HepG2 (cell line): ENCODE data around the gene WWC1. TPM values are rescaled to one million over a fixed set of nuclear protein-coding genes. Genes with fewer than 3 reads are reported as not detected.

Experiments used
- DPF2 ChIP-seq: sonication (generic); formaldehyde crosslinking; IDR thresholded peaks from 2 replicates; pipeline ENCODE4 v1.4.0; 2020; ENCODE audit warnings: mild to moderate bottlenecking, low read depth, missing genetic modification reagents, borderline replicate concordance
- HCFC1 ChIP-seq: fragments of 150-350 bp; IDR thresholded peaks from 2 replicates; pipeline ENCODE4 v1.6.1; 2014; ENCODE audit warnings: low read depth, low read length
- HNF4A ChIP-seq: sonication (generic); formaldehyde crosslinking; IDR thresholded peaks from 2 replicates; pipeline ENCODE4 v1.4.0; 2020; ENCODE audit warnings: missing genetic modification reagents
- IRX3 ChIP-seq: sonication (generic); formaldehyde crosslinking; IDR thresholded peaks from 2 replicates; pipeline ENCODE4 v1.8.1; 2023; ENCODE audit warnings: mild to moderate bottlenecking, low read depth, missing genetic modification reagents, borderline replicate concordance
- KDM2A ChIP-seq: sonication (generic); formaldehyde crosslinking; IDR thresholded peaks from 2 replicates; pipeline ENCODE4 v1.4.0; 2020; ENCODE audit warnings: low read depth, missing genetic modification reagents, borderline replicate concordance
- SALL2 ChIP-seq: sonication (generic); formaldehyde crosslinking; IDR thresholded peaks from 2 replicates; pipeline ENCODE4 v1.8.1; 2023; ENCODE audit warnings: mild to moderate bottlenecking, missing genetic modification reagents, inconsistent platforms
- TP53 ChIP-seq: sonication (generic); formaldehyde crosslinking; conservative IDR thresholded peaks from 2 replicates; pipeline ENCODE4 v1.4.0; 2020; ENCODE audit warnings: missing genetic modification reagents
- ZNF234 ChIP-seq: sonication (generic); formaldehyde crosslinking; conservative IDR thresholded peaks from 2 replicates; pipeline ENCODE4 v1.5.1; 2020; ENCODE audit warnings: mild to moderate bottlenecking, missing genetic modification reagents
- ZNF432 ChIP-seq: sonication (generic); formaldehyde crosslinking; IDR thresholded peaks from 2 replicates; pipeline ENCODE4 v1.5.0; 2020; ENCODE audit warnings: missing genetic modification reagents, mild to moderate bottlenecking, borderline replicate concordance
- ZNF768 ChIP-seq: sonication (generic); formaldehyde crosslinking; IDR thresholded peaks from 2 replicates; pipeline ENCODE4 v1.4.0; 2020; ENCODE audit warnings: missing genetic modification reagents
- ZNF891 ChIP-seq: sonication (generic); formaldehyde crosslinking; IDR thresholded peaks from 2 replicates; pipeline ENCODE4 v1.5.0; 2020; ENCODE audit warnings: mild to moderate bottlenecking, missing genetic modification reagents
- polyA plus RNA-seq, 8 experiments: library from polyadenylated mRNA; depleted of rRNA in 3 of 8; stranded (reverse) in 7 of 8; unstranded in 1 of 8; fragments of >200 nt; fragmentation: Illumina TruSeq in 4 of 8; extraction: Trizol in 4 of 8; gene quantifications; 2 replicates each; pipeline versions ENCODE4 v1.2.1 to v1.2.3, GENCODE V29; 2011 to 2016; ENCODE audit warnings: low read depth in 4 of 8, missing spikeins in 1 of 8, mixed read lengths in 1 of 8; ENCODE audit not compliant: insufficient read depth in 1 of 8
- total RNA-seq, 5 experiments: library from RNA; depleted of rRNA; stranded (reverse); fragments of >200 nt; fragmentation: Illumina TruSeq; extraction: Trizol; gene quantifications; 2 replicates each; pipeline ENCODE4 v1.2.3, GENCODE V29; 2016; ENCODE audit warnings: low read depth in 1 of 5
- TF ChIP-seq, protein P1 (sequence below), 2 experiments: sonication (generic) in 1 of 2; formaldehyde crosslinking in 1 of 2; IDR thresholded peaks; 2 replicates each; pipeline versions ENCODE4 v1.5.1 to v1.6.1; 2011 to 2020; ENCODE audit warnings: borderline replicate concordance in 1 of 2, low read depth in 1 of 2, low read length in 1 of 2, mild to moderate bottlenecking in 1 of 2, missing genetic modification reagents in 1 of 2, moderate library complexity in 1 of 2
- TF ChIP-seq, protein P2 (sequence below): sonication (generic); formaldehyde crosslinking; IDR thresholded peaks from 2 replicates; pipeline ENCODE4 v1.8.0; 2022; ENCODE audit warnings: mild to moderate bottlenecking, missing genetic modification reagents; ENCODE audit not compliant: insufficient replicate concordance
- TF ChIP-seq, protein P3 (sequence below): sonication (generic); formaldehyde crosslinking; conservative IDR thresholded peaks from 2 replicates; pipeline ENCODE4 v1.8.0; 2022; ENCODE audit warnings: low read depth, missing genetic modification reagents
- TF ChIP-seq, protein P4 (sequence below): sonication (generic); formaldehyde crosslinking; IDR thresholded peaks from 2 replicates; pipeline ENCODE4 v1.9.0; 2021; ENCODE audit warnings: missing genetic modification reagents, mild to moderate bottlenecking, borderline replicate concordance
- TF ChIP-seq, protein P5 (sequence below): sonication (generic); formaldehyde crosslinking; IDR thresholded peaks from 2 replicates; pipeline ENCODE4 v1.5.1; 2020; ENCODE audit warnings: missing genetic modification reagents, mild to moderate bottlenecking, borderline replicate concordance
- TF ChIP-seq, protein P6 (sequence below): IDR thresholded peaks from 2 replicates; pipeline ENCODE4 v1.6.1; 2012; ENCODE audit warnings: inconsistent platforms

Gene WWC1
- total and polyA plus RNA-seq, 2 of the 13 experiments (the other 11 are each of a cell fraction or from before 2014, with no cell fraction given), result 8.3 to 17.9 TPM

DNA sequence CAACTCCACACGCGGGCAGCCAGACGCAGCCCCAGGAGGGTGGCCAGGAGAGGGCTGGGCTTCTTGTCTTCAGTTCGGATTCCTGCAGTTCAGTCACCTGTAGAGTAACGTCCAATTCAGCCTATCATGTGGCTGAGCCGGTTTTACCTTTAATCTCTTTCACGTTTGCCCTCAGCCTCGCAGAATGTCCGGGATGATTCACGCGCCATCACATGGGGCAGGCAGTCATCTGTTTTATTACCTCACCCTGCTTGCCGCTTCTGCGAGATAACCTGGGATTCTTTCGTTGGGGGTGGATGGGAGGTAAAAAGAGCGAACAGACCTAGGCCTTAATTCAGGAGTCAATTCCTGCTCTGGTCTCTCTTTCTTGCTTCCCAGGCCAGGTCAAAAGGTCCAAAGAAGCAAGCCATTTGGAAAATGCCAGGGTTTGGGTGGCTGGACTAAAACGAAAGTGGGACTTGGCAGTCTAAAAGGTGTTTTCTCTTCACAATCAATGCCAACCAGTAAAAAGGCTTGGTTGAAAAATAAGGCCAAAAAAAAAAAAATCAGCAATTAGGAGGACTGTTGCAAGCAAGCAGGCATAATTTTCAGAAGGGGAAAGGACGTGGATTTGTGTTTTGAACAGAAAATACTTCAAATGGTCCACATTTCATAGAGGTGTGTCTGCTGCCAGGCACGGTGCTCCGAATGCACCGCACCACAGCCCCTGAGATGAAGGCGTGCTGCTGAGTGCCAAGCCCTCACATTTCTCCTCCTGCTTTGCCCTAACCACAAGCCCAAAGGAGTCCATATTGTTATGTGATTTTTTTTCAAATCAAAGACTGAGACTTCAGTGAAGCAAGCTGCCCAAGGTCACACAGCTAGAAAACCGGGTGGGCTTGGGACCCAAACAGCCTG lies 2.8 kb upstream of the WWC1 start (continued):
- TF ChIP-seq, protein P1, sequence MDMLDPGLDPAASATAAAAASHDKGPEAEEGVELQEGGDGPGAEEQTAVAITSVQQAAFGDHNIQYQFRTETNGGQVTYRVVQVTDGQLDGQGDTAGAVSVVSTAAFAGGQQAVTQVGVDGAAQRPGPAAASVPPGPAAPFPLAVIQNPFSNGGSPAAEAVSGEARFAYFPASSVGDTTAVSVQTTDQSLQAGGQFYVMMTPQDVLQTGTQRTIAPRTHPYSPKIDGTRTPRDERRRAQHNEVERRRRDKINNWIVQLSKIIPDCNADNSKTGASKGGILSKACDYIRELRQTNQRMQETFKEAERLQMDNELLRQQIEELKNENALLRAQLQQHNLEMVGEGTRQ (IDR thresholded peaks at IDR 0.05; ENCODE audit: low read depth, low read length), result peak; percentile 13; the same call in 1 of the 2 replicates
- TF ChIP-seq, protein P1 (CRISPR knock-in tag; IDR thresholded peaks at IDR 0.05; ENCODE audit: borderline replicate concordance), result 0 out of 2 replicates have a peak, but pooled peaks have one; percentile 28
- TF ChIP-seq, protein P2, sequence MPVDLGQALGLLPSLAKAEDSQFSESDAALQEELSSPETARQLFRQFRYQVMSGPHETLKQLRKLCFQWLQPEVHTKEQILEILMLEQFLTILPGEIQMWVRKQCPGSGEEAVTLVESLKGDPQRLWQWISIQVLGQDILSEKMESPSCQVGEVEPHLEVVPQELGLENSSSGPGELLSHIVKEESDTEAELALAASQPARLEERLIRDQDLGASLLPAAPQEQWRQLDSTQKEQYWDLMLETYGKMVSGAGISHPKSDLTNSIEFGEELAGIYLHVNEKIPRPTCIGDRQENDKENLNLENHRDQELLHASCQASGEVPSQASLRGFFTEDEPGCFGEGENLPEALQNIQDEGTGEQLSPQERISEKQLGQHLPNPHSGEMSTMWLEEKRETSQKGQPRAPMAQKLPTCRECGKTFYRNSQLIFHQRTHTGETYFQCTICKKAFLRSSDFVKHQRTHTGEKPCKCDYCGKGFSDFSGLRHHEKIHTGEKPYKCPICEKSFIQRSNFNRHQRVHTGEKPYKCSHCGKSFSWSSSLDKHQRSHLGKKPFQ, result no peak
- TF ChIP-seq ZNF768 (no peak), TP53 (CRISPR knock-in tag) (no peak), DPF2 (CRISPR knock-in tag) (no peak), ZNF234 (CRISPR knock-in tag) (no peak), ZNF432 (CRISPR knock-in tag) (no peak), ZNF891 (CRISPR knock-in tag) (0 out of 2 replicates have a peak, but pooled peaks have one; percentile 46), HCFC1 (no peak), IRX3 (CRISPR knock-in tag) (no peak), KDM2A (peak; percentile 69; the same call in 1 of the 2 replicates), HNF4A (CRISPR knock-in tag) (0 out of 2 replicates have a peak, but pooled peaks have one; percentile 13), SALL2 (CRISPR knock-in tag) (no peak)
- TF ChIP-seq, protein P3, sequence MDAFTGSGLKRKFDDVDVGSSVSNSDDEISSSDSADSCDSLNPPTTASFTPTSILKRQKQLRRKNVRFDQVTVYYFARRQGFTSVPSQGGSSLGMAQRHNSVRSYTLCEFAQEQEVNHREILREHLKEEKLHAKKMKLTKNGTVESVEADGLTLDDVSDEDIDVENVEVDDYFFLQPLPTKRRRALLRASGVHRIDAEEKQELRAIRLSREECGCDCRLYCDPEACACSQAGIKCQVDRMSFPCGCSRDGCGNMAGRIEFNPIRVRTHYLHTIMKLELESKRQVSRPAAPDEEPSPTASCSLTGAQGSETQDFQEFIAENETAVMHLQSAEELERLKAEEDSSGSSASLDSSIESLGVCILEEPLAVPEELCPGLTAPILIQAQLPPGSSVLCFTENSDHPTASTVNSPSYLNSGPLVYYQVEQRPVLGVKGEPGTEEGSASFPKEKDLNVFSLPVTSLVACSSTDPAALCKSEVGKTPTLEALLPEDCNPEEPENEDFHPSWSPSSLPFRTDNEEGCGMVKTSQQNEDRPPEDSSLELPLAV, result no peak
- TF ChIP-seq, protein P4, sequence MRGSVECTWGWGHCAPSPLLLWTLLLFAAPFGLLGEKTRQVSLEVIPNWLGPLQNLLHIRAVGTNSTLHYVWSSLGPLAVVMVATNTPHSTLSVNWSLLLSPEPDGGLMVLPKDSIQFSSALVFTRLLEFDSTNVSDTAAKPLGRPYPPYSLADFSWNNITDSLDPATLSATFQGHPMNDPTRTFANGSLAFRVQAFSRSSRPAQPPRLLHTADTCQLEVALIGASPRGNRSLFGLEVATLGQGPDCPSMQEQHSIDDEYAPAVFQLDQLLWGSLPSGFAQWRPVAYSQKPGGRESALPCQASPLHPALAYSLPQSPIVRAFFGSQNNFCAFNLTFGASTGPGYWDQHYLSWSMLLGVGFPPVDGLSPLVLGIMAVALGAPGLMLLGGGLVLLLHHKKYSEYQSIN (CRISPR knock-in tag), result no peak
- TF ChIP-seq, protein P5, sequence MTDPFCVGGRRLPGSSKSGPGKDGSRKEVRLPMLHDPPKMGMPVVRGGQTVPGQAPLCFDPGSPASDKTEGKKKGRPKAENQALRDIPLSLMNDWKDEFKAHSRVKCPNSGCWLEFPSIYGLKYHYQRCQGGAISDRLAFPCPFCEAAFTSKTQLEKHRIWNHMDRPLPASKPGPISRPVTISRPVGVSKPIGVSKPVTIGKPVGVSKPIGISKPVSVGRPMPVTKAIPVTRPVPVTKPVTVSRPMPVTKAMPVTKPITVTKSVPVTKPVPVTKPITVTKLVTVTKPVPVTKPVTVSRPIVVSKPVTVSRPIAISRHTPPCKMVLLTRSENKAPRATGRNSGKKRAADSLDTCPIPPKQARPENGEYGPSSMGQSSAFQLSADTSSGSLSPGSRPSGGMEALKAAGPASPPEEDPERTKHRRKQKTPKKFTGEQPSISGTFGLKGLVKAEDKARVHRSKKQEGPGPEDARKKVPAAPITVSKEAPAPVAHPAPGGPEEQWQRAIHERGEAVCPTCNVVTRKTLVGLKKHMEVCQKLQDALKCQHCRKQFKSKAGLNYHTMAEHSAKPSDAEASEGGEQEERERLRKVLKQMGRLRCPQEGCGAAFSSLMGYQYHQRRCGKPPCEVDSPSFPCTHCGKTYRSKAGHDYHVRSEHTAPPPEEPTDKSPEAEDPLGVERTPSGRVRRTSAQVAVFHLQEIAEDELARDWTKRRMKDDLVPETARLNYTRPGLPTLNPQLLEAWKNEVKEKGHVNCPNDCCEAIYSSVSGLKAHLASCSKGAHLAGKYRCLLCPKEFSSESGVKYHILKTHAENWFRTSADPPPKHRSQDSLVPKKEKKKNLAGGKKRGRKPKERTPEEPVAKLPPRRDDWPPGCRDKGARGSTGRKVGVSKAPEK (CRISPR knock-in tag), result no peak
- TF ChIP-seq, protein P6, sequence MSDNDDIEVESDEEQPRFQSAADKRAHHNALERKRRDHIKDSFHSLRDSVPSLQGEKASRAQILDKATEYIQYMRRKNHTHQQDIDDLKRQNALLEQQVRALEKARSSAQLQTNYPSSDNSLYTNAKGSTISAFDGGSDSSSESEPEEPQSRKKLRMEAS, result peak; percentile 66
